Activated T-cell treated with anti-CD3 and anti-CD28 coated beads for 1 hour (primary cell): Measurements from ENCODE around the gene PATZ1.

Source experiments
- DNase-seq: peaks from one replicate; pipeline ENCODE4 v3.0.0-alpha.2; 2020; ENCODE audit warnings: low read depth

Gene PATZ1

GRCh38 chr22:31313366-31314147 lies 32.6 kb downstream of the PATZ1 start:
- peak; percentile 64 for DNase-seq

- no peak for DNase-seq
These were observed 38.0 kb downstream of the PATZ1 start for GRCh38 chr22:31308181-31308580.

- no peak for DNase-seq
These were observed 41.0 kb downstream of the PATZ1 start for GRCh38 chr22:31305194-31305593.

GRCh38 chr22:31302537-31302936 lies 43.6 kb downstream of the PATZ1 start:
- no peak for DNase-seq

GRCh38 chr22:31302006-31302405 lies 44.1 kb downstream of the PATZ1 start:
- no peak for DNase-seq

GRCh38 chr22:31300896-31301295 lies 45.2 kb downstream of the PATZ1 start:
- no peak for DNase-seq

- DNase-seq, result no peak
These were observed 50.1 kb downstream of the PATZ1 start for GRCh38 chr22:31295831-31296657.

GRCh38 chr22:31295360-31295759 lies 50.8 kb downstream of the PATZ1 start:
- no peak for DNase-seq

- DNase-seq, result peak; percentile 77
These were observed 53.7 kb downstream of the PATZ1 start, which contains the start of gene PIK3IP1 for GRCh38 chr22:31292236-31292989. TSS of gene PIK3IP1 (minus strand) at chr22:31292488. CDS start at chr22:31292344, 144 bp downstream.

GRCh38 chr22:31291481-31292235 lies 54.5 kb downstream of the PATZ1 start:
- DNase-seq, result no peak

- DNase-seq, result peak; percentile 91
These were observed 55.4 kb downstream of the PATZ1 start for GRCh38 chr22:31290494-31291471.

- no peak for DNase-seq
These were observed 56.8 kb downstream of the PATZ1 start for GRCh38 chr22:31289344-31289743.

GRCh38 chr22:31288496-31289240 lies 57.5 kb downstream of the PATZ1 start:
- DNase-seq, result no peak

GRCh38 chr22:31287818-31288495 lies 58.2 kb downstream of the PATZ1 start:
- DNase-seq, result no peak

- no peak for DNase-seq
These were observed 59.5 kb downstream of the PATZ1 start for GRCh38 chr22:31286360-31287255.

- DNase-seq, result no peak
These were observed 61.6 kb downstream of the PATZ1 start for GRCh38 chr22:31284281-31285155.
